ENCODE measurements around the gene STIM1.

GRCh38 chr11:3841426-3842350 lies 13.8 kb upstream of the STIM1 start:
- peak; percentile 43 to 55 for TF ChIP-seq POLR2A (IDR thresholded peaks at IDR 0.05)
- TF ChIP-seq, protein P1, sequence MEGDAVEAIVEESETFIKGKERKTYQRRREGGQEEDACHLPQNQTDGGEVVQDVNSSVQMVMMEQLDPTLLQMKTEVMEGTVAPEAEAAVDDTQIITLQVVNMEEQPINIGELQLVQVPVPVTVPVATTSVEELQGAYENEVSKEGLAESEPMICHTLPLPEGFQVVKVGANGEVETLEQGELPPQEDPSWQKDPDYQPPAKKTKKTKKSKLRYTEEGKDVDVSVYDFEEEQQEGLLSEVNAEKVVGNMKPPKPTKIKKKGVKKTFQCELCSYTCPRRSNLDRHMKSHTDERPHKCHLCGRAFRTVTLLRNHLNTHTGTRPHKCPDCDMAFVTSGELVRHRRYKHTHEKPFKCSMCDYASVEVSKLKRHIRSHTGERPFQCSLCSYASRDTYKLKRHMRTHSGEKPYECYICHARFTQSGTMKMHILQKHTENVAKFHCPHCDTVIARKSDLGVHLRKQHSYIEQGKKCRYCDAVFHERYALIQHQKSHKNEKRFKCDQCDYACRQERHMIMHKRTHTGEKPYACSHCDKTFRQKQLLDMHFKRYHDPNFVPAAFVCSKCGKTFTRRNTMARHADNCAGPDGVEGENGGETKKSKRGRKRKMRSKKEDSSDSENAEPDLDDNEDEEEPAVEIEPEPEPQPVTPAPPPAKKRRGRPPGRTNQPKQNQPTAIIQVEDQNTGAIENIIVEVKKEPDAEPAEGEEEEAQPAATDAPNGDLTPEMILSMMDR (IDR thresholded peaks at IDR 0.05), result peak; percentile 43 to 88 (median 80)

Data from Peyer's patch (tissue), 4 donors.